Peyer's patch (tissue), 4 donors: ENCODE data around the gene SEMA3C.

Experiments
- POLR2A ChIP-seq, 2 donors: fragments of 450-650 bp; IDR thresholded peaks; one replicate each; pipeline ENCODE4 v1.5.1; 2017; ENCODE audit warnings: antibody characterized with exemption in 2 of 2, mild to moderate bottlenecking in 2 of 2, moderate library complexity in 2 of 2
- TF ChIP-seq, protein P1 (sequence below), 6 experiments: fragments of 450-650 bp in 4 of 6; fragments of 200-600 bp in 2 of 6; sonication (generic) in 1 of 6; IDR thresholded peaks; one replicate each; pipeline ENCODE4 v1.5.1; 2017 to 2019; ENCODE audit warnings: antibody characterized with exemption in 6 of 6, mild to moderate bottlenecking in 3 of 6, moderate library complexity in 1 of 6

DNA sequence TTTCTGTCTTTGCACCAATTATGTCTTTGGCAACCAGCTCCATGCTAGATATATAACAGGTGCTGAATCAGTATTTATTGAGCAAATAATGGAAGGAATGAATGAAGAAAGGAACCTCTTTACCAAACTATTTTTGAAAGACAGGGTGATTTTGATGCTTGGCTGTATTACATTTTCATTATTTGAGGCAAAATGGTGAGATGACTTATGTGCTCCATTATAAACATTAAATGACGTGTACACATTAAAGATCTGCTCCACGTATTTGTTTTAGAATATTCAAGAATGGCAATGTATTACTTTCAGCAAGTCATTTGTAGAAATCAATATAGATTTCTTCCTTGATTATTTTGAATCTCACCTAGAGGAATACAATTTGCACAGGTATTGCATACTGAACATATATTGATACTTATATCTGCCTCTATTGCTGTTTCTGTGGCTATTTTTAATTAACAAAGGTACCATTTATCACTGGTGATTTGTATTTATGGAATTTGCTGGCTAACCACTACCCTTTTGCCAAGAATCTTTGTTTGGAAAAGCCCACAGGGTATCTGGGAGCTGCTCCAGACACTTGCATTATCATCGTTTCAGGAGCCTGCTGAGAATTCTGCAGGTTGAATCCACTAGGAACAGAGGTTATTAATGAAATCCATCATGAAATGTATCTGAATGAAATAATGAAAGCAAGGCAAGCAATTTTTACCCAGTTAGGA lies 92.2 kb downstream of the SEMA3C start:
- TF ChIP-seq, protein P1, sequence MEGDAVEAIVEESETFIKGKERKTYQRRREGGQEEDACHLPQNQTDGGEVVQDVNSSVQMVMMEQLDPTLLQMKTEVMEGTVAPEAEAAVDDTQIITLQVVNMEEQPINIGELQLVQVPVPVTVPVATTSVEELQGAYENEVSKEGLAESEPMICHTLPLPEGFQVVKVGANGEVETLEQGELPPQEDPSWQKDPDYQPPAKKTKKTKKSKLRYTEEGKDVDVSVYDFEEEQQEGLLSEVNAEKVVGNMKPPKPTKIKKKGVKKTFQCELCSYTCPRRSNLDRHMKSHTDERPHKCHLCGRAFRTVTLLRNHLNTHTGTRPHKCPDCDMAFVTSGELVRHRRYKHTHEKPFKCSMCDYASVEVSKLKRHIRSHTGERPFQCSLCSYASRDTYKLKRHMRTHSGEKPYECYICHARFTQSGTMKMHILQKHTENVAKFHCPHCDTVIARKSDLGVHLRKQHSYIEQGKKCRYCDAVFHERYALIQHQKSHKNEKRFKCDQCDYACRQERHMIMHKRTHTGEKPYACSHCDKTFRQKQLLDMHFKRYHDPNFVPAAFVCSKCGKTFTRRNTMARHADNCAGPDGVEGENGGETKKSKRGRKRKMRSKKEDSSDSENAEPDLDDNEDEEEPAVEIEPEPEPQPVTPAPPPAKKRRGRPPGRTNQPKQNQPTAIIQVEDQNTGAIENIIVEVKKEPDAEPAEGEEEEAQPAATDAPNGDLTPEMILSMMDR (IDR thresholded peaks at IDR 0.05): no peak
- no peak for TF ChIP-seq POLR2A (IDR thresholded peaks at IDR 0.05)
